CD1c-positive myeloid dendritic cell (primary cell): ENCODE measurements around the gene BEX2.
A peak's percentile ranks its signal among the peaks of the same experiment; 100 is the strongest.
"Not testable (repeated sequence)": the region's sequence is repeated elsewhere in the genome, so short reads cannot be mapped to it uniquely, and the experiment has no call there.

Experiments used
- DNase-seq: peaks from one replicate; pipeline ENCODE4 v3.0.0-alpha.2; 2016; ENCODE audit errors: extremely low spot score

Gene BEX2

DNA sequence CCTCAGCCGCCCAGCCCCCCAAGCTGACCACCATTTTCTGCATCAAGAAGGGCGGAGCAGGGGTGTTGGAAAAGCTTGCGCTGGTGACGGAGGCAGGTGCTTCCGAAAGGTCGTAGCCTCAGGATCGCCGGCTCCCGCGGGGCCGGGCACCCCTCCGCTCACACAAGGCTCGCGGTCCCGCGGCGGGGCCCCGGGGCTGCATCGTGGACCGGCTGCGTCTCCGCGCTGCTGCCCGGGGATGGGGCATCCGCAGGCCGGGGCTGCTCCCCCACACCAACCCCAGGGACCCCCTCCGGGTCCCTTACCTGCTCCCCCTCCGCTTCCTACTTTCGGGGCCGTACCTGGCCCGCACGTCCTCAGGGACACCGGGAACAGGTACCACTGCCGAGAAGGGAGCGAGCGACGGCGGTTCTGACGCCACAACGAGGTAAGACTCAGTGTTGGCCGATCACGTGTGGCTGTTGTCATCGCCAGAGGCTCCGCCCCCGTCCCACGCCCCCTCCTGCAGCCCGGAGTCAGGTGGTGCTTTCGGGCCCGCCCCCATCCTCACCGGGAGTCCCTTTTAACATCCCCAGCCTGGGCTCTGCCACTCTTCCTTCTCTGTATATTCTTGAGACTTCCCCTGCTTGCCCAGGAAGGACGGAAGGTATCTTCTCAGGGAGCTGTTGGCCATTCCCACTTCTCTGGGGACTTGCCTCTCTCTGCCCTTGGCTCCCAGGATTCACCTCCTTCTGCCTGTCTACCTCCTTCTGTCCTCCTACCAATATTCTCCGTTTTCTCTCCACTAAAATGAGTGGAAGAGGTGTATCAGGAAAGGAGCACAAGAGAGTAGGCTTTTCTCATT is at the start of gene BEX2:
Gene BEX2, minus strand, starts transcription at position 436 of the 844 bp plus-strand sequence. CDS start 1,014 bp downstream, outside the sequence.
- DNase-seq = peak; percentile 60

DNA sequence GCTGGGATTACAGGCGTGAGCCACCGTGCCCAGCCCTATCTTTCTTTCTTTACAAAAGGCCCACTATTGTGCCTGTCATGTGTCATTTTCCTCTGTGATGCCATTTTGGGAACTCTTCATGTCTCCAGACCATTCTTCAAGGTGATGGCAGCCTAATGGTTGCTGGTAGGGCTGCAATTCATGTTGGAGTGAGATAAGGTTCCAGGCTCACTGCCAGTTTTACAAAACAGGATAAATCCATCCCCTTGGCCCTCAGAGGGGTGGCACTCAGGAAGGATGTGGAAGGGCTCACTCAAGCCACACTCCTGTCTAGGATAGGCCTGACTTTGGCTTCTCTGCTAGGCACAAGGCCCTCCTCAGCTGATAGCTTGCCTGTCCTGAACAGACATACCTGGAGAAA is 49.3 kb upstream of the BEX2 start:
- no peak for DNase-seq

DNA sequence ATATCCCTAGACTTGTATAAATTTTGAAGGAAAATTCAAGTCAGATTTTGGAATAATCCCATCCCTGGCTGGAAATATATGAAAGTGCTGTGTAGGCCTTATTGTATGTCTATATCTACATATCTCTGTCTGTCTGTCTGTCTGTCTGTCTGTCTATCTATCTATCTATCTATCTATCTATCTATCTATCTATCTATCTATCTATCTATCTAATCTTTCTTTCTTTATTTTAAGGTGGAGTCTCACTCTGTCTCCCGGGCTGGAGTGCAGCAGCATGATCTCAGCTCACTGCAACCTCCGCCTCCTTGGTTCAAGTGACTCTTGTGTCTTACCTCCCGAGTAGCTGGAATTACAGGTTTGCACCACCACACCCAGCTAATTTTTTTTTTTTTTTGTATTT is 48.8 kb upstream of the BEX2 start:
- DNase-seq = not testable (repeated sequence)

DNA sequence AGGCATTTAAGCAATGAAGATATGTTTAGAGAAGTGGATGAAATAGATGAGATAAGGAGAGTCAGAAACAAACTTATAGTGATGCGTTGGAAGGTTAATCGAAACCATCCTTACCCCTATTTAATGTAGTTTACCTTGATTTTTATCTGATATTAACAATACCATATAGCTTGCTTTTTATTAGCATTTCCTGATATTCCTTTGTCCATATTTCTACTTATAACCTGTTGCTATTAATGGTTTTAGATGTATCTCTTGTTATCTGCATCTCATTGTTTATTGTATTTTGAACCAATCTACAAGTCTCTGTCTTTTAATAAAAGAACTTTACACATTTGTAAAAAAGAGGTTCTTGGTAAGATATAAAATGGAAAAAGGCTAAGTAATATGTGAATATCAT is 47.1 kb upstream of the BEX2 start:
- no peak for DNase-seq

DNA sequence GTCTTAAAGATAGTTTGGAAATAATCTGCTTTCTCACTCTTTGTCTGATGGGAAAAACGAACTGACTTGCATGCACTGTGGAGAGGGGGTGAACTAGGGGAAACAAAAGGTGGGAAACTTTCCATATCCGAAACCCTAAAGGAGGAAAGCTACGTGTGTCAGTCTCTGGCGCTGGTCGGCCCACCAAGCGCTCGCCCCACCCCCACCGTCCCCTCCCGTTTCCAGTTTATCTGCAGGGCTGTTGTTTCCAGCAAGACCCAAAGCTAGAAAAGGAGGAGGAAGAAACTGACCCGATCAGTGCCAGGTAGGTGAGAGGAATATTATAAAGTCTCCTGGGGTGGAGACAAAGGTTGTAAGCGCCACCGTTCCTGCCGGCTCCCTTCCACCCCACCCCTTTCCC is 46.1 kb upstream of the BEX2 start:
- DNase-seq = no peak

DNA sequence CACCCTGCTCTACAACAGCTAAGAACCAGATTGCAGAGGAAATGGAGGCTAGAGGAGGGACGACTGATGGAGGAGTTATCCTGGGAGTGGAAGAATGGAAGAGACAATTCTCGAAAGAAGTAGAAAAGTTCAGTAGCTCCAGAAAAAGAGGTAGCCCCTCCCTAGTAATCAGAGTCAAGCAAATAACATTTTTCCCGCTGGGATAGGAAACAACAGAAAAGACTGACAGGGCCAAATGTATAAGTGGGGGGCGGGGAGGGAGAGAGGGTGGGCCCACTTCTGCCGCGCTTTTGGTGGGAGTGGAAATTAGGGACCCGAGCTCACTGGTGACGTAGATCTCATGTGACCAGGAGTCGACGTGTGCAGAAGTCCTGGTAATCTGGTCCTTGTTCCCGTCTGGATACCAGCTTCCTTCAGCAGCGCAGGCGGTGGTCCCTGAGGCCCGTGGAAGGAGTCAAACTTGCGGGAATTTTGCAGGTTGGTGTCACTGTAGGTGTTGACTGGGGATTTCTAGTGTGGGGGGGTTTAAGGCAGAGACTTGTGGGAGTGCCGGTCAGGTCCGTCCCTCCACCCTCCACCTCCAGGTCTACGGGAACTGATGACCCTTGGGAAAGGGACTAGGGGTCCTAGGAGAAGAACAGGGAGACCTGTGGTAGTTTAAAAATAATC is 45.5 kb upstream of the BEX2 start, which contains the start of gene TCEAL9:
Gene TCEAL9, plus strand, starts transcription at position 377 of the 669 bp plus-strand sequence. CDS start 1,179 bp downstream, outside the sequence.
- peak; percentile 20 for DNase-seq

DNA sequence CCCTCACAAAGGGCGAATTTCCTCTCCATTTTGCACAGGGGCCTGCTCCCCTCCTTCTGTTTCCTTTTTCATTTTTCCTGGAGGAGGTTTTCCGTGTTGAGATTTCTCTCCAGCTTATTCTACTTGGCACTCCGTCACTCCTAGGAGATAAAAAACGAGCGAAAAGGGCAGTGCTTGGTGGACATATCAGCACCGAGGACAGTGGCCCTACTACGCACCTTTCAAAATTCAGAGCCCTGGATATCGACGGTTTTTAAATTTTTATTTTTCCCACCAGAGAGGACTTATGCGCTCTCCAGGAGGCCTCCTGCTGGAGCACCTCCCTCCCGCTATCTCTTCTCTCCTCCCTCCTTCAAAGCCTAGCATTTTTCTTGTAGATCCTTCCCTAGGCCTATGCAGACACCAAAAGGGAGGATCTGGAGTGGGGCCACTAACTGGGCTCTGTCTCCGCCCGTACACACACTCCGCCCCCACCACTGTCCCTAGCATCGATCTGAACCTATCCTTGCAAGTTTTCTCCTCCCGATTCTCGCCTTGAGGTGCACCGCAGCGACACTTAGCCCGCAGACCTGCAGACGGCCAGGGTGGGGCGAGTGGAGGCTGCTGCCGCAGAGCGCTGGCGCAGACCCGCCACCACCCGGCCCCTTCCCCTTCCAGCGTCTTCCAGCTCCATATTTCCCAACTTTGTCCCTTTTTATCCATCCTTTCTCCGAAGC is 37.0 kb upstream of the BEX2 start:
- DNase-seq = no peak

DNA sequence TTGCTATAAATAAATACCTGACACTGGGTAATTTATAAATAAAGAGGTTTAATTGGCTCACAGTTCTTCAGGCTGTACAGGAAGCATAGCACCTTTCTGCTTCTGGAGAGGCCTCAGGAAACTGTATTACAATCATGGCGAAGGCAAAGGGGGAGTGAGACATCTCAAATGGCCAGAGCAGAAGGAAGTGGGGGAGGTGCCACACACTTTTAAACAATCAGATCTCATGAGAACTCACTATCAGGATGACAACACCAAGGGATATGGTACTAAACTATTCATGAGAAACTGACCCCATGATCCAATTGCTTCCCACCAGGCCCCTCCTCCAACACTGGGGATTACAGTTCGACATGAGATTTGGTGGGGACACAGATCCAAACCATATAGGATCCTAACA is 33.8 kb upstream of the BEX2 start:
- DNase-seq = no peak

DNA sequence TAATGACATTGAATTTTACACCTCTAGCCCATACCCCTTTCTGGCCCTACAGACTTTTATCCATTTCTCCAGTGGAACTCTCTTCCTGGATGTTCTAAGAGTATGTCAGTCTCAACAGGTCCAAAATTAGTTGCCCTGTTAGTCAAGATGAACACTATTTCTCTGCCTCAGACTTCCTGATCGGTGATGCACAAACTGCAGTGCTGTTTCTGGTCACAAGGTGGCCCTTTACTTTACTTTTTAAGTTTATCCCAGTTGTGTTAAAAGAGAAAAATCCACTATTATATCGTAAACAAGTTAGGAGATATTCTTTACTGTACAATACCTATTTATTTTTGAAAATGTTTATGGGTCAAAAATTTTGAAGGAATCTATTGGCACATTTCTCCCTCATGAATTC is 32.3 kb upstream of the BEX2 start:
- peak; percentile 36 for DNase-seq

DNA sequence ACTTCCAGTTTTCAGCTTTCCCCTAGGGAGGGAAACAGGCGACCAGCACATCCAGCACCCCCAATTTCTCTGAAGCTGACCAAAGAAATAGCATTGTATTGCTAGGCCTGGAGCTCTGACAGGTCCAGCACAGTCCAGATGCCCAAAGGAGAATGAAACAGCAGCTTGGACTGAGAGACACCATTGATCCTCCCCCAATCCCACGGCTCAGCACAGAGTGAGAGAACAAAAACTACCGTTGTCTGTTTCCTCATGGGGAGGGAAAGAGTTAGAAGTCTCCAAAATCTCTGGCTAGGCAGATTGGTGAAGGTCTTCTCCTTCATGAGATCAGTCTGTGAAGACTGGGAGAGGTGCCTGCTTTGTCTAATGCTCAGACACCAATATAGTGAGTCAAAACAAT is 27.9 kb upstream of the BEX2 start:
- no peak for DNase-seq

DNA sequence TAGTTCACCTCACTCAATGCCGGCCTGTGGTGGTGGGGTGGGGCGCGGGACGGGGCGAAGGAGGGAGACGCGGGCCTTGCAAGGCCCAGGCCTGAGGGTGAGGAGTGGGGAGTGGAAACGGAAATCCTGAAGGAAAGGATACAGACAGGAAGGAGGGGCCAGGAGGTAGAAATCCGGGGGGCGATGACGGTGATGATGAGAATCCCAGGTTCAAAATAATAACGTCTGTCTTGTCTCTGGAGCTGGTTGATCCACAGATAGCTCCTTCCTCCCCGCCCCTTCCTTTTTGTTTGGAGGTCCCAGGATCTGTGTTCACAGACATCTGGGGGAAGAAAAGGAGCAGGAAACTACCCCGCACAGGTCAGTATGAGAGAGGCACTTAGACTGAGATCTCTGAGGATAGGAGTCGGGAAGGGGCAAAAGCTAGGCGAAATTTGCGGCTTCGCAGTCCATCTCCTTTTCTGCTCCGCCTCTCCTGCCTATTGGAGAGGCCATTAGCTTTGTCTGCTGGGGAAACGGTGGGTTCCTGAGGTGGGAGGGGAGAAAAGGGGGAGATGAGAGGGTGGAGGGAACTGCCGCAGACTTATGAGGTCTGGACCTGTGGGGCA is 20.0 kb upstream of the BEX2 start:
- DNase-seq = no peak

DNA sequence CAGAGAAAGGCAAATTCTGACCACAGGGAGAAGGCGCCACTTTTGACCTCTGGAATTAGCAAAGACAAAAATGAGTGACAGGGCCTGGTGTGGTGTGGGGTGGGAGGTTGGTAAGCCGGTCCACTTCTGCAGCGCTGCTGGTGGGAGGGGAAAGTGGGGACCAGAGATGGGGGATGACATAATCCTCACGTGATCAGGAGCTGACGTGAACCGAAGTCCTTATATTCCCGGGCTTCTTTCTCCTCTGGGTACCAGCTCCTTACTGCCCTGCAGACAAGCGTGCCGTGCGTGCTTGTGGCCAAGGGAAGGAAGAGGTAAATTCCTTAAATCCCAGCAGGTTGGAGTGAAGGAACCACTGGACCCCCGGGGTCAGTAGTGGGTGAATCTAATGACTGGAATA is 19.2 kb upstream of the BEX2 start, which contains the start of gene TCEAL7:
Gene TCEAL7, plus strand, starts transcription at position 249 of the 400 bp plus-strand sequence. CDS start 1,165 bp downstream, outside the sequence.
- no peak for DNase-seq

DNA sequence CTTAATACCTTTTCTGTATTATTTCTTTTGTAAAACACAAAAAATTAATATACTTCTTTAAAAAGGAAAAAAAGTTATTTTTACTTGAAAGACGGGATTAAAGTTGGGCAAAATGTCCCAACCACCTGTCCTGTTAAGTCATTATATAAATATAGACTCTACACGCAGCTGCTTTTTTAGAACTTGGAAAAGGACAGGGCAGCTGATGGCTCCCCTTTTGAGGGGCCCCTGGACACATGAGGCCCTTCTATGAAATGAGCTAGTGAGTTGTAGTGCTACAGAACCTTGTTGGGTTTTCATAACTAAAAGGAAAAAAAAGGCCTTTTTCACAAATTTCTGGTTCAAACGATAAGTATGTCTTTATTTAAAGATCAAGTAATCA is 600 bp upstream of the BEX2 start:
- no peak for DNase-seq

DNA sequence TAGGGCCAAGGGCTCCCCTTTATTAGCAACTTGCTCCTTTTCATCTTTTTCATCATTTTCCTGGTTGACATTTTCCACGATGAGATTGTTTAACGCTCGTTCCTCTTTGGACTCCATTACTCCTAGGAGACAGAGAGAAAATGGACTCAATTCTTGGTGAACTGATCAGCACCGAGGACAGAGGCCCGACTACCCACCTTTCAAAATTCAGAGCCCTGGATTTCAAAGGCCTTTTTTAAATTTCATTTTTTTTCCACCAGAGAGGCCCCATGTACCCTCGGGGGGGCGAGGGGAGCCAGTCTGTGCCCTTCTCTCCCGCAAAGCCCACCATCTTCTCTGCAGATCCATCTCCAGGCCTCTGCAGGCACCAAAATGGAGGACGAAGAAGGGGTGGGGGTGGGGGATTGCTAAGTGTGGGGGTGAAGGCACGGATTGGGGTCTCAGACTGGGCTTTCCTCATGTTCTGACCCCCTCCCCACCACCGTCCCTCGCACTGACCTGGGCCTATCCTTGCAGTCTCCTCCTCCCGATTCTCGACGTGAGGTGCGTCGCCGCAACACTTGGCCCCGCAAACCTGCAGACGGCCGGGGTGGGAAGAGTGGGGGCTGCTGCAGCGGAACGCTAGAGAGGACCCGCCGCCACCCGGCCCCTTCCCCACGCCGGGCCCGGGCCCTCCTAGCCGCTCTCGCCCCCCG is 783 bp downstream of the BEX2 start:
- no peak for DNase-seq

DNA sequence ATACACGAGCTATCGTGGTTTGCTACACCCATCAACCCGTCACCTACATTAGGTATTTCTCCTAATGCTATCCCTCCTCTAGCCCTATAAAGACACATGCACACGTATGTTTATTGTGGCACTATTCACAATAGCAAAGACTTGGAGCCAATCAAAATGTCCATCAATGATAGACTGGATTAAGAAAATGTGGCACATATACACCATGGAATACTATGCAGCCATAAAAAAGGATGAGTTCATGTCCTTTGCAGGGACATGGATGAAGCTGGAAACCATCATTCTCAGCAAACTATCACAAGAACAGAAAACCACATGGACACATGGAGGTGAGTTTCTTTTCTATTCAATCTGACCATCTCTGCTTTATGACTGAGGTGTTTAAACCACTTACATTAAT is 5.1 kb downstream of the BEX2 start:
- DNase-seq = not testable (repeated sequence)

DNA sequence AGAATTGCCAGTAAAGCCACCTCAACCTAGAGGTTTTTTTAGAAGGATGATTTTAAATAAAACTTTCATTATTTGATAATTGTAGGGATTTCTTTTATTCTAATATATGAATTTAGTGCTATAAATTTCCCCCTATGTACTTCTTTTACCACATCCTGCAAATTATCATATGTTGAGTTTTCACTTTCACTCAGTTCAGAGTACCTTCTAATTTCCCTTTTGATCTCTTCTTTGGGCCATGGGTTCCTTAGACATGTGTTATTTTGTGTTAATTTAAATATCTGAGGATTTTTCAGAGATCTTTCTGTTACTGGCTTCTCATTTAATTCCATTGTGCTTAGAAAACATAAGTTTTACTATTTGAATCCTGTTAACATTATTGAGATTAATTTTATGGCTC is 6.1 kb downstream of the BEX2 start:
- no peak for DNase-seq

DNA sequence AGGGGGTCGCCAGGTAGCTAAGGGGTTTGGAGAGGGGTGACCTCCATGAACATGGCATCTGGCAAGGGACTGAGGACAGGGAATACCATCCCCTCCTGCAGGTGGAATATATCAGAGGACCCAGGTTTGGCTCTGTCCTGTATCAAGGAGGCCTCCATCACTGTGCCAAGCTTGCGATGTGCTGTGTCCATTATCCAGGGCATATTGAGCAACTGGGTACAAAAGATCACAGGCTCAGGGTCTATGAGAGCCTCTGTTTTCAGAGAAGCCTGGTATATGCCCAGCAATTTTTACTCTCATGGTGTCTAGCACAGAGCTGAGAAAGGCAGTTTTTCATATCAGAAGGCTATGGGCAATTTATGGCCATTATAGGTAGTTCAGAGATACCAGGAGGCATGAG is 17.7 kb downstream of the BEX2 start:
- no peak for DNase-seq

DNA sequence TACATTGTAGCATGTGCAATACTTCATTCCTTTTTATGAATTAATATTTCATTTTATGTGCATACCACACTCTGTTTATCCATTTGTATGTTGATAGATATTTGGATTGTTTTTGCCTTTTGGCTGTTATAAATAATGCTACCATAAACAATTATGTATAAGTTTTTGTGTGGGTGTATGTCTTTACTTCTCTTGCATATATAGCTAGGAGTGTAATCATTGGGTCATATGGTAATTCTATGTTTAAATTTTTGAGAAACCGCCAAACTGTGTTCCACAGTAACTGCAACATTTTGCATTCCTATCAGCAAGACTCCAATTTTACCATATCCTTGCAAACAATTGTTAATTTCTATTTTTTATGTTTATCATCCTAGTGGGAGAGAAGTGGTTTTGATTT is 31.2 kb downstream of the BEX2 start:
- no peak for DNase-seq

DNA sequence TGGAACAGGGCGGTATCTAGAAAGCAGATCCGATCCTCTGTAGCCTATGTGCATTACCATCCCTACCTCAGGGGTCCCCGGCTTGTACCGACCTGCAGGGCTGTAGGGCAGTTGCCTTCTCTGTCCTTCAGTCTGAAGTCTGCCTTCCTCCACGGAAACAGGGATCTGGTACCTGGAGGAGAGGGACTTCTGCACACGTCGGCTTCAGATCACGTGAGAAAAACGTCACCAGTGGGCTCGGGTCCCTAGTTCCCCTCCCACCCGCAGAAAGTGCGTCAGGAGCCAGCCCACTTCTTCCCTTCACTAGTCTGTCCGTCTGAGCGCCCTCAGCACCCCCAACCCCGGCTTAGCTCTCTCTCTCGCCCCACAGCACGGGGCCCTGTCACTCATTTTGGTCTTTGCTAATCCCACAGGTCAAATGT is 34.2 kb downstream of the BEX2 start, which contains the start of gene TCEAL5:
Gene TCEAL5, minus strand, starts transcription at position 170 of the 422 bp plus-strand sequence. CDS start 2,187 bp downstream, outside the sequence.
- no peak for DNase-seq

DNA sequence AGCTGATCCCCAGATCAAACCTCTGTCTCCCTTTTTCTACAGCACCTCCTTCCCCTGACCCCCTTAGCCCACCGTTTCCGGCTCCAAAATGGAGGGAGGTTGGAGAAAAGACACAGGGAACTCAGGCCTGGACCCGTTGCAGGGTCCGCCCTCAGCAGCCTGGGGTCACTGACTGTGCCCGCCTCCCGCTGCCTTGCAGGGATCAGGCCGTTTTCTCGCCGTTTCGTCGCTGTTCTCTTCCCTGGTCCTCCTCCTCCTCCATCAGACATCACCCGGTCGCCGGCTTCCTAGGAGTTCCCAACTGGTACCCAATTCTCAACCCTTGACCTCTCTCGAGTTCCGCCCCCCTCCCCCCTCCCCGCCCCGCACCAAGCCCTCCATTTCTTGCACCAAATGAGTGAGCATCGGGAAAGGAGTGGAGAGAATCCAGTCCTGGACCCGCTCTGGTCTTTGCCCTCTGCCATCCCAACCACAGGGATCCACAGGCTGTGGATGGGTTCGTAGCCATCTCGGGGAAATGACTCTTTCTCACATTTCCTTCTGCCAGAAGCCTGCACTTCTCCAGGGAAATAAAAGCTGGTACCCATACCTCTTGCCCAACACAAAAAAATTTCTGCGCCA is 34.7 kb downstream of the BEX2 start:
- no peak for DNase-seq

DNA sequence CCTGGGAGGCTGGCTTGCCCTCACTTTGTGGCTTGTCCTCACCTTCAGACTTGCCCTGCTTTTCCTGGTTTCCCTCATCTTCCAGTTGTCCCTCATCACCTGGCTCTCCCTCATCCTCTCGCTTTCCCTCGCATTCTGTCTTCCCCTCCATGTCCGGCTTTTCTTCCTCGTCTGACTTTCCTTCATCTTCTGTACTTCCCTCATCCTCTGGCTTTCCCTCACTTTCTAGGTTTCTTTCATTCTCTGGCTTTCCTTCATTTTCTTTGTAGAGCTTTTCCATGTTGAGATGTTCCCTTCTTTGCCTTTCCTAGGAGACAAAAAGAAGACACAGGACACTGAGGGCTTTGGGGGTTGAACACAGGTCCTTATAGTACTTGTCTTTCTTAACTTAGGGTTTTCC is 36.5 kb downstream of the BEX2 start:
- DNase-seq = no peak
